Cardiac septum (tissue), 1 donor: ENCODE data around the gene KIFC3. TPM values are rescaled to one million over a fixed set of nuclear protein-coding genes. Genes with fewer than 3 reads are reported as not detected.
"Not testable (repeated sequence)": the region's sequence is repeated elsewhere in the genome, so short reads cannot be mapped to it uniquely, and the experiment has no call there.

Experiments
- DNase-seq: peaks from one replicate; pipeline ENCODE4 v3.0.0-alpha.2; 2020; ENCODE audit warnings: low spot score
- intact Hi-C: fragments of 100-400 bp; cut with DNase I; formaldehyde crosslinking; loops from one replicate; pipeline ENCODE4 v1.14.0; 2022
- total RNA-seq: library from RNA; stranded (reverse); fragmentation: NEBNext Ultra II Directional; extraction: Animal tissue kit (Norgen Biotek cat#: 25700); gene quantifications from one replicate; pipeline ENCODE4 v1.2.1, GENCODE V29; 2021
- donor health status: DM: no; HTN: no; CAD: no.

Gene KIFC3
- total RNA-seq, 1 donor from 2014 or later = 70.1 TPM

GRCh38 chr16:57794849-57795430, 7.4 kb downstream of the KIFC3 start:
- no peak for DNase-seq
- intact Hi-C loops = no loop called here

GRCh38 chr16:57791893-57792461, 10.3 kb downstream of the KIFC3 start:
- no peak for DNase-seq
- intact Hi-C loops = loop anchor here (2.0 kb wide), 1 partner anchor 31 kb away; no protein-coding TSS in a partner anchor

GRCh38 chr16:57791195-57791892, 10.9 kb downstream of the KIFC3 start:
- peak; percentile 89 for DNase-seq
- intact Hi-C loops = loop anchor here (2.0 kb wide), 1 partner anchor 31 kb away; no protein-coding TSS in a partner anchor

GRCh38 chr16:57788951-57789350, 13.3 kb downstream of the KIFC3 start:
- DNase-seq = no peak

GRCh38 chr16:57788252-57788841, 13.9 kb downstream of the KIFC3 start:
- intact Hi-C loops = loop anchor here (5.0 kb wide), 1 partner anchor 39 kb away; no protein-coding TSS in a partner anchor
- no peak for DNase-seq

More at GRCh38 chr16:57788951-57789350, 13.3 kb downstream of the KIFC3 start:
- intact Hi-C loops = loop anchor here (5.0 kb wide), 1 partner anchor 38 kb away; no protein-coding TSS in a partner anchor

GRCh38 chr16:57787519-57787905, 14.8 kb downstream of the KIFC3 start:
- intact Hi-C loops = loop anchor here (2.0 to 5.0 kb wide), 2 partner anchors 13 to 40 kb away; no protein-coding TSS in a partner anchor
- no peak for DNase-seq

GRCh38 chr16:57786632-57787518, 15.4 kb downstream of the KIFC3 start:
- DNase-seq = peak; percentile 92

GRCh38 chr16:57785924-57786323, 16.4 kb downstream of the KIFC3 start:
- intact Hi-C loops = loop anchor here (2.0 to 5.0 kb wide), 2 partner anchors 15 to 41 kb away; no protein-coding TSS in a partner anchor
- no peak for DNase-seq

More at GRCh38 chr16:57786632-57787518, 15.4 kb downstream of the KIFC3 start:
- intact Hi-C loops = loop anchor here (2.0 to 5.0 kb wide), 2 partner anchors 14 to 40 kb away; no protein-coding TSS in a partner anchor

GRCh38 chr16:57785385-57785784, 16.9 kb downstream of the KIFC3 start:
- intact Hi-C loops = loop anchor here (5.0 kb wide), 1 partner anchor 42 kb away; no protein-coding TSS in a partner anchor
- no peak for DNase-seq

- intact Hi-C loops = no loop called here
- DNase-seq = no peak
Observed at GRCh38 chr16:57784334-57784733, 18.0 kb downstream of the KIFC3 start.

GRCh38 chr16:57783883-57784282, 18.4 kb downstream of the KIFC3 start:
- no peak for DNase-seq
- intact Hi-C loops = no loop called here

- intact Hi-C loops = no loop called here
- no peak for DNase-seq
Observed at GRCh38 chr16:57783116-57783515, 19.2 kb downstream of the KIFC3 start.

GRCh38 chr16:57782607-57783055, 19.7 kb downstream of the KIFC3 start:
- DNase-seq = not testable (repeated sequence)

GRCh38 chr16:57781741-57782606, 20.3 kb downstream of the KIFC3 start:
- intact Hi-C loops = no loop called here
- no peak for DNase-seq

More at GRCh38 chr16:57782607-57783055, 19.7 kb downstream of the KIFC3 start:
- intact Hi-C loops = not testable (repeated sequence)

GRCh38 chr16:57781349-57781740, 20.9 kb downstream of the KIFC3 start:
- intact Hi-C loops = no loop called here
- DNase-seq = no peak

GRCh38 chr16:57779836-57780235, 22.5 kb downstream of the KIFC3 start:
- intact Hi-C loops = not testable (repeated sequence)

GRCh38 chr16:57778658-57779057, 23.6 kb downstream of the KIFC3 start:
- intact Hi-C loops = no loop called here
- no peak for DNase-seq

More at GRCh38 chr16:57779836-57780235, 22.5 kb downstream of the KIFC3 start:
- DNase-seq = not testable (repeated sequence)
